H9 (cell line): Measurements from ENCODE around the gene ELL3. TPM values are rescaled to one million over a fixed set of nuclear protein-coding genes. Genes with fewer than 3 reads are reported as not detected.

Source experiments
- DNase-seq: peaks from one replicate; pipeline ENCODE4 v3.0.0-alpha.2; 2017
- H2AFZ ChIP-seq: one replicate; pipeline ENCODE4 v1.6.1; 2013; ENCODE audit warnings: mild to moderate bottlenecking, low read length, control low read depth, moderate library complexity
- H2AK5ac ChIP-seq: 2 replicates; pipeline ENCODE4 v1.6.1; 2013; ENCODE audit warnings: low read length, control low read depth, mixed read lengths; ENCODE audit not compliant: insufficient read length
- H2BK120ac ChIP-seq: one replicate; pipeline ENCODE4 v1.6.1; 2013; ENCODE audit warnings: low read depth, mild to moderate bottlenecking, low read length, control low read depth, inconsistent platforms; ENCODE audit not compliant: poor library complexity, severe bottlenecking
- H2BK12ac ChIP-seq: 2 replicates; pipeline ENCODE4 v1.6.1; 2013; ENCODE audit warnings: low read length, control low read depth, mixed read lengths, low read depth; ENCODE audit not compliant: insufficient read length
- H2BK15ac ChIP-seq: 2 replicates; pipeline ENCODE4 v1.6.1; 2013; ENCODE audit warnings: low read depth, low read length, control low read depth
- H2BK20ac ChIP-seq: one replicate; pipeline ENCODE4 v1.6.1; 2013; ENCODE audit warnings: low read depth, mild to moderate bottlenecking, low read length, control low read depth, inconsistent platforms; ENCODE audit not compliant: poor library complexity, severe bottlenecking
- H2BK5ac ChIP-seq: 2 replicates; pipeline ENCODE4 v1.6.1; 2013; ENCODE audit warnings: low read length, control low read depth, mixed read lengths; ENCODE audit not compliant: insufficient read length
- H3K14ac ChIP-seq: 2 replicates; pipeline ENCODE4 v1.6.1; 2013; ENCODE audit warnings: low read length, control low read depth; ENCODE audit not compliant: insufficient read depth
- H3K18ac ChIP-seq: 2 replicates; pipeline ENCODE4 v1.6.1; 2013; ENCODE audit warnings: low read depth, mild to moderate bottlenecking, mixed read lengths, low read length, control low read depth; ENCODE audit not compliant: insufficient read length
- H3K23ac ChIP-seq: 2 replicates; pipeline ENCODE4 v1.6.1; 2013; ENCODE audit warnings: low read length, control low read depth, mixed read lengths, low read depth; ENCODE audit not compliant: insufficient read length
- H3K23me2 ChIP-seq: 2 replicates; pipeline ENCODE4 v1.6.1; 2013; ENCODE audit warnings: low read depth, mild to moderate bottlenecking, mixed read lengths, low read length, control low read depth; ENCODE audit not compliant: insufficient read length, poor library complexity, severe bottlenecking
- H3K27ac ChIP-seq: 2 replicates; pipeline ENCODE4 v1.5.1; 2013; ENCODE audit warnings: low read length, control low read depth, mixed read lengths, low read depth; ENCODE audit not compliant: insufficient read length
- H3K27me3 ChIP-seq: 2 replicates; pipeline ENCODE4 v1.6.1; 2013; ENCODE audit warnings: low read length, control low read depth, inconsistent platforms; ENCODE audit not compliant: insufficient read depth
- H3K4ac ChIP-seq: 2 replicates; pipeline ENCODE4 v1.6.1; 2013; ENCODE audit warnings: low read depth, mild to moderate bottlenecking, control low read depth, inconsistent platforms, low read length, moderate library complexity
- H3K4me1 ChIP-seq: 2 replicates; pipeline ENCODE4 v1.6.1; 2013; ENCODE audit warnings: low read length, control low read depth, inconsistent platforms; ENCODE audit not compliant: insufficient read depth
- H3K4me2 ChIP-seq: 2 replicates; pipeline ENCODE4 v1.6.1; 2013; ENCODE audit warnings: low read length, control low read depth, mixed read lengths; ENCODE audit not compliant: insufficient read length, insufficient read depth
- H3K56ac ChIP-seq: 2 replicates; pipeline ENCODE4 v1.6.1; 2013; ENCODE audit warnings: low read depth, mild to moderate bottlenecking, mixed read lengths, low read length, control low read depth; ENCODE audit not compliant: insufficient read length
- H3K79me1 ChIP-seq: 2 replicates; pipeline ENCODE4 v1.6.1; 2013; ENCODE audit warnings: low read depth, mild to moderate bottlenecking, moderate library complexity, low read length, control low read depth, inconsistent platforms; ENCODE audit not compliant: insufficient read depth, poor library complexity, severe bottlenecking
- H3K79me2 ChIP-seq: 2 replicates; pipeline ENCODE4 v1.6.1; 2013; ENCODE audit warnings: low read length, control low read depth, inconsistent platforms; ENCODE audit not compliant: insufficient read depth
- H3K9ac ChIP-seq: 2 replicates; pipeline ENCODE4 v1.6.1; 2013; ENCODE audit warnings: low read length, control low read depth, mixed read lengths; ENCODE audit not compliant: insufficient read length; ENCODE audit errors: extremely low read depth
- H3K9me3 ChIP-seq: one replicate; pipeline ENCODE4 v1.6.1; 2013; ENCODE audit warnings: low read depth, low read length, inconsistent platforms; ENCODE audit not compliant: control insufficient read depth
- H3T11ph ChIP-seq: one replicate; pipeline ENCODE4 v1.6.1; 2013; ENCODE audit warnings: mild to moderate bottlenecking, low read length, control low read depth, inconsistent platforms
- H4K20me1 ChIP-seq: one replicate; pipeline ENCODE4 v1.6.1; 2013; ENCODE audit not compliant: control insufficient read depth, insufficient read length, insufficient read depth
- H4K5ac ChIP-seq: 2 replicates; pipeline ENCODE4 v1.6.1; 2013; ENCODE audit warnings: low read depth, mild to moderate bottlenecking, mixed read lengths, low read length, control low read depth; ENCODE audit not compliant: insufficient read length
- H4K8ac ChIP-seq: replicated peaks from 2 replicates; pipeline ENCODE4 v1.6.1; 2013; ENCODE audit warnings: low read length, control low read depth, mixed read lengths, low read depth; ENCODE audit not compliant: insufficient read length
- H4K91ac ChIP-seq: 2 replicates; pipeline ENCODE4 v1.6.1; 2013; ENCODE audit warnings: low read depth, mild to moderate bottlenecking, moderate library complexity, mixed read lengths, low read length, control low read depth; ENCODE audit not compliant: insufficient read length
- H3K27ac Mint-ChIP-seq, 3 experiments: 2 replicates in 2 of 3; 3 replicates in 1 of 3; pipeline ENCODE4 v1.8.0; 2020 to 2021; ENCODE audit warnings: mixed read lengths in 3 of 3, mild to moderate bottlenecking in 1 of 3, moderate library complexity in 1 of 3
- H3K27me3 Mint-ChIP-seq: 2 replicates; pipeline ENCODE4 v1.8.0; 2021; ENCODE audit warnings: low read depth, mild to moderate bottlenecking, moderate library complexity, mixed read lengths
- H3K36me3 Mint-ChIP-seq, 3 experiments: 2 replicates in 2 of 3; 3 replicates in 1 of 3; pipeline ENCODE4 v1.8.0; 2020 to 2021; ENCODE audit warnings: low read depth in 3 of 3, mixed read lengths in 3 of 3; ENCODE audit not compliant: insufficient read depth in 1 of 3
- H3K4me1 Mint-ChIP-seq, 2 experiments: 2 replicates each; pipeline ENCODE4 v1.8.0; 2020; ENCODE audit warnings: mixed read lengths in 2 of 2
- H3K4me3 Mint-ChIP-seq, 2 experiments: 2 replicates in 1 of 2; 3 replicates in 1 of 2; pipeline ENCODE4 v1.8.0; 2020 to 2021; ENCODE audit warnings: mild to moderate bottlenecking in 2 of 2, mixed read lengths in 2 of 2, moderate library complexity in 1 of 2
- H3K9me3 Mint-ChIP-seq, 2 experiments: 2 replicates in 1 of 2; 3 replicates in 1 of 2; pipeline ENCODE4 v1.8.0; 2020; ENCODE audit warnings: mild to moderate bottlenecking in 2 of 2, mixed read lengths in 2 of 2, moderate library complexity in 1 of 2
- WGBS: extraction: QIAGEN DNeasy Blood & Tissue Kit; methylation state at CpG from one replicate; pipeline ENCODE4 v1.1.7; 2013; ENCODE audit warnings: missing lambda C conversion rate, low lambda C conversion rate, mixed read lengths; ENCODE audit not compliant: insufficient read length; ENCODE audit errors: extremely low coverage; 5-methylcytosine and 5-hydroxymethylcytosine counted together
- total RNA-seq: library from RNA; stranded (reverse); gene quantifications from 2 replicates; pipeline ENCODE4 v1.2.1, GENCODE V29; 2021
- TF ChIP-seq, protein P1 (sequence below): fragments of 200-600 bp; sonication (generic); conservative IDR thresholded peaks from 3 replicates; pipeline ENCODE4 v1.8.0; 2021; ENCODE audit warnings: antibody characterized with exemption, mild to moderate bottlenecking

Gene ELL3
- total RNA-seq, 1 experiment from 2014 or later: 6.4 TPM

DNA sequence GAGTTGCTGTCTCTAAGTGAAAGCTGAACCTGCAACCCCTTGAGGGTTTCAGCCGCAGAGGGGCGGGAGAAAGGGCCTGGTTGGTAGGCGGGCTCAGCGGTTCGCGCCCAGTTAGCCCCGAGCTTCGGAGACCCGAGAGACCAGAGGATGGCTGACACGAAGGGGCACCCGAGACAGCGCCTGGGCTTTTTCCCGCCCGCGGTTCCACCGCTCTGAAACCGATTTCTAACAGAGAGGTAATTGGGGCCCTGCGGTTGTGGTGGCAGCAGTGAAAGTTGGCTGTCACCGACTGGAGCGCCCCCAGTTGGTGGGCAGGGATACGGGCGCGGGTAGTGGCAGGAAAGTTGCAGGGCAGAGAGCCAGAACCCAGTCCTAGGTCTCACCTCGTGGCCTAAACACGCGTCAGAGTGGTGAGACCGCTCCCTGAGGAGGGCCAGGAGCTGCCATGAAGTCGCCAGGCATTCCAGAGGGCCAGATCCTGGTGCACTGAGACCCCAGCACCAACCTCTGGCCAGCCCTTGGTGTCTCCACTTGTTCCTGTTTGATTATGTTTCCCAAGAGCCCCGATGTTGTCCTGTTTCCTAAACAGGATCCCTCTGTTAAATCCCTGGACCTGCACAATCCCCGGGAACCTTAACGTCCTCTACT, 625 bp upstream of the ELL3 start:
- no peak overlapping the region for H3T11ph ChIP-seq
- no peak overlapping the region for H2BK20ac ChIP-seq
- H3K9ac ChIP-seq: peak overlapping the region; percentile 53
- H3K4me2 ChIP-seq: peak overlapping the region; percentile 98
- no peak overlapping the region for H4K91ac ChIP-seq
- Mint-ChIP-seq H3K9me3 (no peaks in the 10 kb centered on the region; a peak in 1 of 5 replicates), H3K4me3 (peak overlapping the region; percentile 82 to 92), H3K36me3 (peaks cover 5 to 25% (median 10%) of the 10 kb centered on the region in 3 experiments; a peak in 6 of 7 replicates), H3K27me3 (no peaks in the 10 kb centered on the region; the same call in 1 of the 2 replicates), H3K4me1 (peaks cover 12 to 13% of the 10 kb centered on the region in 2 experiments), H3K27ac (peak overlapping the region in 1 of 3 experiments; percentile 35; a peak in 2 of 7 replicates)
- no peak overlapping the region for H2BK120ac ChIP-seq
- H4K5ac ChIP-seq: no peak overlapping the region
- no peak overlapping the region for H2BK5ac ChIP-seq
- H2AFZ ChIP-seq: peak overlapping the region; percentile 17
- no peak overlapping the region for H4K8ac ChIP-seq
- TF ChIP-seq, protein P1, sequence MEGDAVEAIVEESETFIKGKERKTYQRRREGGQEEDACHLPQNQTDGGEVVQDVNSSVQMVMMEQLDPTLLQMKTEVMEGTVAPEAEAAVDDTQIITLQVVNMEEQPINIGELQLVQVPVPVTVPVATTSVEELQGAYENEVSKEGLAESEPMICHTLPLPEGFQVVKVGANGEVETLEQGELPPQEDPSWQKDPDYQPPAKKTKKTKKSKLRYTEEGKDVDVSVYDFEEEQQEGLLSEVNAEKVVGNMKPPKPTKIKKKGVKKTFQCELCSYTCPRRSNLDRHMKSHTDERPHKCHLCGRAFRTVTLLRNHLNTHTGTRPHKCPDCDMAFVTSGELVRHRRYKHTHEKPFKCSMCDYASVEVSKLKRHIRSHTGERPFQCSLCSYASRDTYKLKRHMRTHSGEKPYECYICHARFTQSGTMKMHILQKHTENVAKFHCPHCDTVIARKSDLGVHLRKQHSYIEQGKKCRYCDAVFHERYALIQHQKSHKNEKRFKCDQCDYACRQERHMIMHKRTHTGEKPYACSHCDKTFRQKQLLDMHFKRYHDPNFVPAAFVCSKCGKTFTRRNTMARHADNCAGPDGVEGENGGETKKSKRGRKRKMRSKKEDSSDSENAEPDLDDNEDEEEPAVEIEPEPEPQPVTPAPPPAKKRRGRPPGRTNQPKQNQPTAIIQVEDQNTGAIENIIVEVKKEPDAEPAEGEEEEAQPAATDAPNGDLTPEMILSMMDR: peak; percentile 90
- no peak overlapping the region for H3K56ac ChIP-seq
- 100% methylated on average over 2 of the region's 31 CpGs for WGBS
- no peak overlapping the region for H3K27ac ChIP-seq
- no peaks in the 10 kb centered on the region for H3K79me2 ChIP-seq
- no peaks in the 10 kb centered on the region for H3K9me3 ChIP-seq
- peak; percentile 83 for DNase-seq
- H2BK15ac ChIP-seq: no peak overlapping the region
- no peak overlapping the region for H3K23ac ChIP-seq
- no peak overlapping the region for H2AK5ac ChIP-seq
- H3K23me2 ChIP-seq: peaks cover 13% of the 10 kb centered on the region
- no peaks in the 10 kb centered on the region for H4K20me1 ChIP-seq
- no peak overlapping the region for H3K18ac ChIP-seq
- no peak overlapping the region for H2BK12ac ChIP-seq
- no peak overlapping the region for H3K4ac ChIP-seq
- H3K4me1 ChIP-seq: no peaks in the 10 kb centered on the region; the same call in 1 of the 2 replicates
- H3K79me1 ChIP-seq: no peaks in the 10 kb centered on the region
- no peaks in the 10 kb centered on the region for H3K27me3 ChIP-seq
- peak overlapping the region; percentile 64; the same call in 1 of the 2 replicates for H3K14ac ChIP-seq
